ENCODE results near the gene FRMD5.
"Not testable (repeated sequence)": the region's sequence is repeated elsewhere in the genome, so short reads cannot be mapped to it uniquely, and the experiment has no call there.

Gene FRMD5

GRCh38 chr15:43826029-43826507, 369.0 kb downstream of the FRMD5 start:
- no peak for DNase-seq

GRCh38 chr15:43825305-43825704, 369.8 kb downstream of the FRMD5 start:
- not testable (repeated sequence) for DNase-seq

- DNase-seq, result peak; percentile 97
These were observed 370.5 kb downstream of the FRMD5 start, which contains the start of gene MFAP1 for GRCh38 chr15:43824302-43825246. MFAP1 (minus strand) TSS chr15:43824690; CDS start chr15:43824569, 121 bp downstream.

- no peak for DNase-seq
These were observed 373.6 kb downstream of the FRMD5 start for GRCh38 chr15:43821505-43821904.

Measured in fibroblast of skin of right quadriceps (primary cell).